DMS53 treated with DMSO at 0.1 percent for 48 hours (cell line): ENCODE data around the gene UCP2.
"Not testable (repeated sequence)": the region's sequence is repeated elsewhere in the genome, so short reads cannot be mapped to it uniquely, and the experiment has no call there.

ENCODE experiments used
- DNase-seq: peaks from one replicate; lab custom pipeline; 2025; ENCODE audit not compliant: unreplicated experiment; lab: John Stamatoyannopoulos, UW

Gene UCP2

DNA sequence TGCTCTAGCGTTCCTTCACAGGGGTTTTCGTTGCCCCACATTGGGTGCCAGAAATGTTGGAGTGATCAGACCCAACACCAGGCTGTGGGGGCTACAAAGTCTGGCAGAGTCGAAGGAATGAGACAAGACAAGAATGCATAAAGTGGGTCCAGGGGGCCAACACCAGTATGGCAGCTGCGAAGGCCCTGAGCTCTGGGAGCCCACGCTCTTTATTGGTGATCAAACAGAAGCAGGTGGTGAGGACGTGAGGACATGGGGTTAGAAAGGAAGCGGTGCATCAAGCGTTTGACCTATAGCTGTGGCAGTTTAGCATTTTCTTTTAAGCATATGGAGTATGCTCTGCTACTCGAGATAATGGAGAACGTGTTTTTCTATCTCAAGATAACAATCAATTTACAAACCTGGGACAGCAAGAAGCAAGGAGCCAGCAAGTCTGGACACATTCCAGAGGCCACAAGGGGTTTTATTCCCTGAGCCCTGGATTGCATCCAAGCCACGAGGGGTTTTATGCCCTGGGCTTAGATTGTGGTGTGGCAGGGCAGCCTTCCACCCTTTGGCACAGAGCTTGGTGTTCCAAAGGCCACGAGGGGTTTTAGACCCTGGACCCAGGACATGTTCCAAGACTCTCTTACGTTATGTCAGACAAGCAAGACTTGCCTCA is 35.7 kb downstream of the UCP2 start:
- no peak for DNase-seq

DNA sequence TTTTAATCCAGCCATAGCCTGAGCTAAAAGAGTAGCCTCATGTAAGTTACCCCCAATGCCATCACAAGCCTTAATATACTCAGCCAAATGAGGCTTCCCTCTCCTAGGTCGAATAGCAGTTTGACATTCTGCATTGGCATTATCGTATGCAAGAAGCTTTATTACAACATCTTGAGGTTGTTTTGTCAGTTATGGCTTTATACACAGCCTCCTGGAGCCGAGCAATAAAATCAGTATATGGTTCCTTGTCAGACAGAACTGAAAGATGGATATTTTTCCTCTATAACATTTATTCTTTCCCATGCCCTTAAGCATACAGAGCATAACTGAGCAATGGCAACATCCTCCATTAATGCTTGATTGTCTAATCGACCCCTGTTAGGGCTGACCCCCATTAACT is 37.2 kb downstream of the UCP2 start:
- DNase-seq, result no peak

DNA sequence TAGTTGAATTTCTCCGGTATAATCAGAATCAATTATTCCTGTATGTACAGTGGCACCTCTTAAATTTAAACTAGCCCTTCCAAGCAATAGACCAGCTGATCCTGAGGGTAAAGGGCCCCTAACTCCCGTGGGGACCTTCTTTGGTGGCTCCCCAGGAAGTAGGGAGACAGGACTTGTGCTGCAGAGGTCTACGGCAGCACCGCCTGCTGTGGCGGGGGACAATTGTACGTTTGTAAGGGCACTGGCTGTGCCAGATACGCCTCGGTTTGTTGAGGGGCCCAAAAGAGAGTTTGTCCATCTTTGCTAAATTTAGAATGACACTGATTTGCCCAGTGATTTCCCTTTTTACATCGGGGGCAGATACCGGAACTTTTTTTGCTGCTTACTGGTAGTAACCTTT is 37.7 kb downstream of the UCP2 start:
- DNase-seq, result no peak

DNA sequence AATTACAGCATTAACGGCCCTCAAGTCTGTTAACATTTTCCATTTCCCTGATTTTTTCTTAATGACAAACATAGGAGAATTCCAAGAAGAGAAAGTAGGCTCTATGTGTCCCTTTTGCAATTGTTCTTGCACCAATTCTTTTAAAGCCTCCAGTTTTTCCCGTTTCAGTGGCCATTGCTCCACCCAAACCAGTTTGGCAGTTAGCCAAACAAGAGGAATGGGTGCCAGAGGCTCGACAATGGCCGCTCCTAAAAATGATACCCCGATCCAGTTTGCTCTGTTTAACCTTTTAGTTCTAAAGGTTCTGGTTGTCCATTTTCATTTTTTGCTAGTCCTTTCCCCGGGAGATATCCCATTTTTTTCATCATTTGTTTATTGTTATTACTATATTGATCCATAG is 38.6 kb downstream of the UCP2 start:
- no peak for DNase-seq

DNA sequence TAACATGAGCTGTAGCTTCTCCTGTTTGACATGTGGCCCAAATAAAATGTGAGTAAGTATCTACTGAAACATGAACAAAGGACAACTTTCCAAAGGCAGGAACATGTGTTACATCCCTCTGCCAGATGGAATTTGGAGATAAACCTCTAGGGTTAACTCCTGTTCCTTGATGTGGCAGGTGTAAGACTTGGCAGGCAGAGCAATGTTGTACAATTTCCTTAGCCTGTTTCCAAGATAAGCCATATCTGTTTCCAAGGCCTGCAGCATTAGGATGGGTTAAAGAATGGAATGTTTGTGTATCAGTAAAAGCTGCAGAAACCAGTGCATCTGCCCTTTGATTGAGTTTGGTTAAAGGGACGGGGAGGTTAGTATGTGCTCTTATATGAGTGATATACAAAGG is 40.6 kb downstream of the UCP2 start:
- no peak for DNase-seq

DNA sequence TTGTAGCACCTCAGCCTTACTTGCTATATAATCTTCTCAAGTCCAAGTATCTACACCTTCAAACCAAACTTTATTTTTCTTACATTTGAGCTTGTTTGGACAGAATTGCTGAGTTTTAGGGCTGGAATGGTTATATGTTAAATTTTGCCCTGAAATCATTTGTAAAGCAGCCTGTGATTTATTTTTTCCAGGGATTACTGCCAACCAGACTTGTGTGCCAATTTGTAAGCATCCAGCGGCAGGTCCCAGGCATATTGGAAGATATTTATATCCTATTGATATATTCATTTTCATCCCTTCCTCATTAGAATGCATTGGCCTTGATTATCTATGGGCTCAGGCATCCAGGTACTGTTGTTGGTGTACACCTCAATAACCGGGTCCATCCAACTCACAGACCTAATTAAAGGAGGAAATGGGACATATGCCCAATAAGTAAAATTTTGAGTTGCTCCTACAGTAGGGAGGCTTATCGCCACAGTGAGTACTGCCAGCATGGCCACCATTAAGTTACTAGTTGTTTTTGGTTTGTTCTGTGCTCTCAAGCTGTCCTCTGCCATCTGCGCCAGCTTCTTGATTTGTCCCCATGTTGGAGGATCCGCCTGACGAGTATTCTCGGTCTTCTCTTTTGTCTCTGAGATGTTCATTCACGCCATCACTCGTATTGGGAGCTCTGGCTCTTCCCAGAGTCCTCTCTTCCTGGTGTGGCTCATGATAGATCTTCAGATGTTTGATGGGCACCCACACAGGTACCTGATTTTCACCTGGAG is 41.7 kb downstream of the UCP2 start:
- DNase-seq, result no peak

DNA sequence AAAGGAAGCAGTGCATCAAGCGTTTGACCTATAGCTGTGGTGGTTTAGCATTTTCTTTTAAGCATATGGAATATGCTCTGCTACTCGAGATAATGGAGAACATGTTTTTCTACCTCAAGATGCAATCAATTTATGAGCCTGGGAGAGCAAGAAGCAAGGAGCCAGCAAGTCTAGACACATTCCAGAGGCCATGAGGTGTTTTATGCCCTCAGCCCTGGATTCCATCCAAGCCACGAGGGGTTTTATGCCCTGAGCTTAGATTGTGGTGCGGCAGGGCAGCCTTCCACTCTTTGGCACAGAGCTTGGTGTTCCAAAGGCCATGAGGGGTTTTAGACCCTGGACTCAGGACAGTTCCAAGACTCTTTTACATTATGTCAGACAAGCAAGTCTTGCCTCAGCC is 43.5 kb downstream of the UCP2 start:
- no peak for DNase-seq

DNA sequence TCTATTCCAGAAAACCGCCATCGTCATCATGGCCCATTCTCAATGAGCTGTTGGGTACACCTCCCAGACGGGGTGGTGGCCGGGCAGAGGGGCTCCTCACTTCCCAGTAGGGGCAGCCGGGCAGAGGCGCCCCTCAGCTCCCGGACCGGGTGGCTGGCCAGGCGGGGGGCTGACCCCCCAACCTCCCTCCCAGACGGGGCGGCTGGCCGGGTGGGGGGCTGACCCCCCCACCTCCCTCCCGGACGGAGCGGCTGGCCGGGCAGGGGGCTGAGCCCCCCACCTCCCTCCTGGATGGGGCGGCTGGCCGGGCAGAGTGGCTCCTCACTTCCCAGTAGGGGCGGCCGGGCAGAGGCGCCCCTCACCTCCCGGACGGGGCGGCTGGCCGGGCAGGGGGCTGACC is 46.6 kb downstream of the UCP2 start:
- not testable (repeated sequence) for DNase-seq

DNA sequence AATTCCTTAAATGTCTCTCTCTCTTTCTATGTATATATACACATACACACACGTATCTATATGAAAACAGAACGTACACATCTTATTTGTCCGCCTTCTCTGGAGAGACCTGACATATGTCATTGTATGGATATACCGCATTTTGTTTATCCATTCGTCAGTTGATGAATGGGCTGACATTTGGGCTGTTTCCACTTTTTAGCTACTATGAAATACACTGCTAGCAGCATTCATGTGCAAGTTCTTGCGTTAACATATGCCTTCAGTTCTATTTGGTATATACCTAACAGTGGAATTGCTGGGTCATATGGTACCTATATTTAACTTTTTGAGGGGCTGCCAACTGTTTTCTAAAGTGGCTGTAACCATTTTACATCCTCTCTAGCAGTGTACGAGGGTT is 49.9 kb downstream of the UCP2 start:
- DNase-seq, result no peak

DNA sequence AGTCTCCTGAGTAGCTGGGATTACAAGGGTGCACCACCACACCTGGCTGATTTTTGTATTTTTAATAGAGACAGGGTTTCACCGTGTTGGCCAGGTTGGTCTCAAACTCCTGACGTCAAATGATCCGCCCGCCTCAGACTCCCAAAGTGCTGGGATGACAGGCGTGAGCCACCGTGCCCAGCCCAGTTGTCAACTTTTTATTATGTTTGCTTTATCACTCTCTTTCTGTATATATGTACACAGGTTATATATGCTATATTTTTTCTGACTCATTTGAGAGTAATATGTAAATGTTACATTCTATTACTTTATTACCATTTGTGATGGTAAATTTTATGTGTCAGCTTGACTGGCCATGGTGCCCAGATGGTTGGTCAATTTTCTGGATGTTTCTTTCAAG is 50.7 kb downstream of the UCP2 start:
- no peak for DNase-seq

DNA sequence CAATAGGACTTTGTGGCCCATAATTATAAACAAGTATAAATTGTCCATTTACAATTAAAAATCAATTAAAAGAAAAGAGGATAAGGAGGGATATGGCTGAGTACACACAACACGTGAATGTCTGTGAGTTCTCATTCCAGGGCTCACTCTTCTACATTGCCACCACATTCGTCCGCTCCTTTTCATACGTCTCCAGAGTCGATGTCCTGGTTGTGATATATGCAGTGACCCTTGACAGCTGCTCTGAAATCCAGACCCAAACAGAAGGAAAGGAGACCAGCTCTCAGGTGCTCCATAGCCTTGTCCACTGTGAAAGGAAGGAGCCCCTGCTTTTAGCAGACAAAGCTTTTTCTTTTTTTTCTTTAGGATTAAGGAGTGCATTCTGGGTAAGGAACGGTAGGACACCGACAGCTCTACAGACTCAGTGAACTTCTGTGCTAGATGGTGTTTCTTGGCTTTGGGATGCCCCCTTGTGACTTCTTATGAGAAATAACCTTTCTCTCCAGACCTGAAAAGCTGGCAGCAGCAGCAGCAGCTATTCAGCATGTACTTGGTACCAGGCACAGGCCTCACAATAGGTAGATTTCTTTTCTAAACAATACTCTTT is 51.5 kb downstream of the UCP2 start:
- DNase-seq, result peak; percentile 76

DNA sequence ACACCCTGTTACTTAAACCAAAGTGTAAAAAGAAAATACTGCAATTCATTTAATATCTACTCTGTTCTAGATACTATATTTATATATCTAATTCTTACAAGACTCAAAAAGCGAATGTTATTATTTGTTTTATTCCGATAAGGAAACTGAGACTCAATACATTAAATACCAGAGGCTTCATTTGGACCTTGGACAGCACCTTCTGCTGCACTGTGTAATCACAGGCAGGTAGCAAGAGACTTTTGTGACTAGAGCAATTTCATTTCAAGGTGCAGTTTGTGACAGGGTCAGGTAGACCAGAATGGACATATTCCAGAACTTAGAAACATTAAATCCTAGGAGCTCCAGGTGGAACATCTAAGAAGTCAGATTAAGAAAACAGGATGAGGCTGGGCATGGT is 53.3 kb downstream of the UCP2 start:
- no peak for DNase-seq
